Measurements from ENCODE around the gene MLANA.

The MLANA gene

GRCh38 chr9:5892456-5893133 is 1.9 kb downstream of the MLANA start:
- no peak for TF ChIP-seq ZNF184 (tag by site-specific recombination; IDR thresholded peaks at IDR 0.05)
- TF ChIP-seq ZNF639 (tag by site-specific recombination; IDR thresholded peaks at IDR 0.05) = no peak
- TF ChIP-seq, protein P1, sequence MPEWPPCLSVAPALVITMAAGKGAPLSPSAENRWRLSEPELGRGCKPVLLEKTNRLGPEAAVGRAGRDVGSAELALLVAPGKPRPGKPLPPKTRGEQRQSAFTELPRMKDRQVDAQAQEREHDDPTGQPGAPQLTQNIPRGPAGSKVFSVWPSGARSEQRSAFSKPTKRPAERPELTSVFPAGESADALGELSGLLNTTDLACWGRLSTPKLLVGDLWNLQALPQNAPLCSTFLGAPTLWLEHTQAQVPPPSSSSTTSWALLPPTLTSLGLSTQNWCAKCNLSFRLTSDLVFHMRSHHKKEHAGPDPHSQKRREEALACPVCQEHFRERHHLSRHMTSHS (tag by site-specific recombination; IDR thresholded peaks at IDR 0.05) = no peak
- TF ChIP-seq MYNN (tag by site-specific recombination; IDR thresholded peaks at IDR 0.05; ENCODE audit: borderline replicate concordance) = no peak
- no peak for TF ChIP-seq GLIS2 (tag by site-specific recombination; IDR thresholded peaks at IDR 0.05)
- TF ChIP-seq ZNF48 (tag by site-specific recombination; IDR thresholded peaks at IDR 0.05) = no peak
- TF ChIP-seq, protein P2, sequence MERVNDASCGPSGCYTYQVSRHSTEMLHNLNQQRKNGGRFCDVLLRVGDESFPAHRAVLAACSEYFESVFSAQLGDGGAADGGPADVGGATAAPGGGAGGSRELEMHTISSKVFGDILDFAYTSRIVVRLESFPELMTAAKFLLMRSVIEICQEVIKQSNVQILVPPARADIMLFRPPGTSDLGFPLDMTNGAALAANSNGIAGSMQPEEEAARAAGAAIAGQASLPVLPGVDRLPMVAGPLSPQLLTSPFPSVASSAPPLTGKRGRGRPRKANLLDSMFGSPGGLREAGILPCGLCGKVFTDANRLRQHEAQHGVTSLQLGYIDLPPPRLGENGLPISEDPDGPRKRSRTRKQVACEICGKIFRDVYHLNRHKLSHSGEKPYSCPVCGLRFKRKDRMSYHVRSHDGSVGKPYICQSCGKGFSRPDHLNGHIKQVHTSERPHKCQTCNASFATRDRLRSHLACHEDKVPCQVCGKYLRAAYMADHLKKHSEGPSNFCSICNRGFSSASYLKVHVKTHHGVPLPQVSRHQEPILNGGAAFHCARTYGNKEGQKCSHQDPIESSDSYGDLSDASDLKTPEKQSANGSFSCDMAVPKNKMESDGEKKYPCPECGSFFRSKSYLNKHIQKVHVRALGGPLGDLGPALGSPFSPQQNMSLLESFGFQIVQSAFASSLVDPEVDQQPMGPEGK (tag by site-specific recombination; IDR thresholded peaks at IDR 0.05) = no peak
- TF ChIP-seq ZNF274 (IDR thresholded peaks at IDR 0.05; ENCODE audit: low read length) = no peak
- TF ChIP-seq ZNF274 (tag by site-specific recombination; IDR thresholded peaks at IDR 0.05; ENCODE audit: borderline replicate concordance) = no peak
- no peak for TF ChIP-seq ZNF362 (tag by site-specific recombination; IDR thresholded peaks at IDR 0.05)
- TF ChIP-seq ZBTB7A (tag by site-specific recombination; IDR thresholded peaks at IDR 0.05; ENCODE audit: low read depth) = no peak
- no peak for TF ChIP-seq OSR2 (tag by site-specific recombination; IDR thresholded peaks at IDR 0.05)
- H3K9me3 ChIP-seq (ENCODE audit: control insufficient read depth, insufficient read depth, low read depth, low read length) = no peaks in the 10 kb centered on the region
- CTCF ChIA-PET = interaction anchor here (0.9 kb wide), 1 partner anchor 162 kb away, joined by 4 read pairs; no protein-coding TSS in a partner anchor
- H3K27ac ChIP-seq (ENCODE audit: extremely low read depth, low read depth, low read length) = no peak overlapping the region
- H3K4me3 ChIP-seq (ENCODE audit: low read depth, low read length) = no peak overlapping the region
- H3K4me1 ChIP-seq (ENCODE audit: control insufficient read depth, insufficient read depth, low read length) = 0 out of 2 replicates have a peak, but pooled peaks cover 2% of the 10 kb centered on the region
- H3K36me3 ChIP-seq (ENCODE audit: control insufficient read depth in 2 of 2, insufficient read depth in 1 of 2, low read length in 2 of 2) = no peaks in the 10 kb centered on the region
- POLR2A ChIA-PET = no interaction called here

GRCh38 chr9:5893134-5893505 is 2.4 kb downstream of the MLANA start:
- no peak overlapping the region for H3K4me3 ChIP-seq (ENCODE audit: low read depth, low read length)
- H3K4me1 ChIP-seq (ENCODE audit: control insufficient read depth, insufficient read depth, low read length) = 0 out of 2 replicates have a peak, but pooled peaks cover 2% of the 10 kb centered on the region
- CTCF ChIA-PET = no interaction called here
- H3K9me3 ChIP-seq (ENCODE audit: control insufficient read depth, insufficient read depth, low read depth, low read length) = no peaks in the 10 kb centered on the region
- H3K36me3 ChIP-seq (ENCODE audit: control insufficient read depth in 2 of 2, insufficient read depth in 1 of 2, low read length in 2 of 2) = no peaks in the 10 kb centered on the region
- no peak for TF ChIP-seq FEZF1 (tag by site-specific recombination; IDR thresholded peaks at IDR 0.05)
- TF ChIP-seq, protein P3, sequence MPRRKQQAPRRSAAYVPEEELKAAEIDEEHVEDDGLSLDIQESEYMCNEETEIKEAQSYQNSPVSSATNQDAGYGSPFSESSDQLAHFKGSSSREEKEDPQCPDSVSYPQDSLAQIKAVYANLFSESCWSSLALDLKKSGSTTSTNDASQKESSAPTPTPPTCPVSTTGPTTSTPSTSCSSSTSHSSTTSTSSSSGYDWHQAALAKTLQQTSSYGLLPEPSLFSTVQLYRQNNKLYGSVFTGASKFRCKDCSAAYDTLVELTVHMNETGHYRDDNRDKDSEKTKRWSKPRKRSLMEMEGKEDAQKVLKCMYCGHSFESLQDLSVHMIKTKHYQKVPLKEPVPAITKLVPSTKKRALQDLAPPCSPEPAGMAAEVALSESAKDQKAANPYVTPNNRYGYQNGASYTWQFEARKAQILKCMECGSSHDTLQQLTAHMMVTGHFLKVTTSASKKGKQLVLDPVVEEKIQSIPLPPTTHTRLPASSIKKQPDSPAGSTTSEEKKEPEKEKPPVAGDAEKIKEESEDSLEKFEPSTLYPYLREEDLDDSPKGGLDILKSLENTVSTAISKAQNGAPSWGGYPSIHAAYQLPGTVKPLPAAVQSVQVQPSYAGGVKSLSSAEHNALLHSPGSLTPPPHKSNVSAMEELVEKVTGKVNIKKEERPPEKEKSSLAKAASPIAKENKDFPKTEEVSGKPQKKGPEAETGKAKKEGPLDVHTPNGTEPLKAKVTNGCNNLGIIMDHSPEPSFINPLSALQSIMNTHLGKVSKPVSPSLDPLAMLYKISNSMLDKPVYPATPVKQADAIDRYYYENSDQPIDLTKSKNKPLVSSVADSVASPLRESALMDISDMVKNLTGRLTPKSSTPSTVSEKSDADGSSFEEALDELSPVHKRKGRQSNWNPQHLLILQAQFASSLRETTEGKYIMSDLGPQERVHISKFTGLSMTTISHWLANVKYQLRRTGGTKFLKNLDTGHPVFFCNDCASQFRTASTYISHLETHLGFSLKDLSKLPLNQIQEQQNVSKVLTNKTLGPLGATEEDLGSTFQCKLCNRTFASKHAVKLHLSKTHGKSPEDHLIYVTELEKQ (tag by site-specific recombination; IDR thresholded peaks at IDR 0.05; ENCODE audit: borderline replicate concordance) = no peak
- TF ChIP-seq KLF9 (tag by site-specific recombination; IDR thresholded peaks at IDR 0.05; ENCODE audit: low read depth) = no peak
- TF ChIP-seq, protein P4, sequence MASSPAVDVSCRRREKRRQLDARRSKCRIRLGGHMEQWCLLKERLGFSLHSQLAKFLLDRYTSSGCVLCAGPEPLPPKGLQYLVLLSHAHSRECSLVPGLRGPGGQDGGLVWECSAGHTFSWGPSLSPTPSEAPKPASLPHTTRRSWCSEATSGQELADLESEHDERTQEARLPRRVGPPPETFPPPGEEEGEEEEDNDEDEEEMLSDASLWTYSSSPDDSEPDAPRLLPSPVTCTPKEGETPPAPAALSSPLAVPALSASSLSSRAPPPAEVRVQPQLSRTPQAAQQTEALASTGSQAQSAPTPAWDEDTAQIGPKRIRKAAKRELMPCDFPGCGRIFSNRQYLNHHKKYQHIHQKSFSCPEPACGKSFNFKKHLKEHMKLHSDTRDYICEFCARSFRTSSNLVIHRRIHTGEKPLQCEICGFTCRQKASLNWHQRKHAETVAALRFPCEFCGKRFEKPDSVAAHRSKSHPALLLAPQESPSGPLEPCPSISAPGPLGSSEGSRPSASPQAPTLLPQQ (tag by site-specific recombination; IDR thresholded peaks at IDR 0.05) = no peak
- no peak for TF ChIP-seq ZNF530 (tag by site-specific recombination; IDR thresholded peaks at IDR 0.05; ENCODE audit: low read depth)
- no peak for TF ChIP-seq ZNF600 (tag by site-specific recombination; IDR thresholded peaks at IDR 0.05)
- TF ChIP-seq ZNF221 (tag by site-specific recombination; IDR thresholded peaks at IDR 0.05; ENCODE audit: borderline replicate concordance) = no peak
- TF ChIP-seq KLF17 (tag by site-specific recombination; IDR thresholded peaks at IDR 0.05) = no peak
- no peak for TF ChIP-seq YY2 (tag by site-specific recombination; IDR thresholded peaks at IDR 0.05)
- no peak for TF ChIP-seq ZNF623 (tag by site-specific recombination; IDR thresholded peaks at IDR 0.05)
- TF ChIP-seq BCL11B (tag by site-specific recombination; IDR thresholded peaks at IDR 0.05; ENCODE audit: low read depth) = no peak
- POLR2A ChIA-PET = no interaction called here
- no peak overlapping the region for H3K27ac ChIP-seq (ENCODE audit: extremely low read depth, low read depth, low read length)

Measured in HEK293 (cell line).